Mononuclear cell (primary cell): ENCODE results near the gene C5orf52. TPM values are rescaled to one million over a fixed set of nuclear protein-coding genes. Genes with fewer than 3 reads are reported as not detected.
A peak's percentile ranks its signal among the peaks of the same experiment; 100 is the strongest.
"Not testable (repeated sequence)": the region's sequence is repeated elsewhere in the genome, so short reads cannot be mapped to it uniquely, and the experiment has no call there.

ENCODE experiments used
- H3K27me3 ChIP-seq: 2 replicates; pipeline ENCODE4 v1.6.0; 2011; ENCODE audit warnings: low read length, control low read depth; ENCODE audit not compliant: insufficient read depth
- H3K4me1 ChIP-seq: 2 replicates; pipeline ENCODE4 v1.5.1; 2011; ENCODE audit warnings: mild to moderate bottlenecking, low read length, control low read depth; ENCODE audit not compliant: insufficient read depth
- H3K4me3 ChIP-seq: 2 replicates; pipeline ENCODE4 v1.5.1; 2011; ENCODE audit warnings: mild to moderate bottlenecking, low read length, moderate library complexity
- H3K9me3 ChIP-seq: 2 replicates; pipeline ENCODE4 v1.5.1; 2011; ENCODE audit warnings: low read depth, mild to moderate bottlenecking, control low read depth, low read length
- total RNA-seq: library from RNA; depleted of rRNA; stranded (reverse); fragments of >200 nt; gene quantifications from one replicate; pipeline ENCODE4 v1.2.3, GENCODE V29; 2012

The C5orf52 gene
- total RNA-seq, 1 donor, result not detected

DNA sequence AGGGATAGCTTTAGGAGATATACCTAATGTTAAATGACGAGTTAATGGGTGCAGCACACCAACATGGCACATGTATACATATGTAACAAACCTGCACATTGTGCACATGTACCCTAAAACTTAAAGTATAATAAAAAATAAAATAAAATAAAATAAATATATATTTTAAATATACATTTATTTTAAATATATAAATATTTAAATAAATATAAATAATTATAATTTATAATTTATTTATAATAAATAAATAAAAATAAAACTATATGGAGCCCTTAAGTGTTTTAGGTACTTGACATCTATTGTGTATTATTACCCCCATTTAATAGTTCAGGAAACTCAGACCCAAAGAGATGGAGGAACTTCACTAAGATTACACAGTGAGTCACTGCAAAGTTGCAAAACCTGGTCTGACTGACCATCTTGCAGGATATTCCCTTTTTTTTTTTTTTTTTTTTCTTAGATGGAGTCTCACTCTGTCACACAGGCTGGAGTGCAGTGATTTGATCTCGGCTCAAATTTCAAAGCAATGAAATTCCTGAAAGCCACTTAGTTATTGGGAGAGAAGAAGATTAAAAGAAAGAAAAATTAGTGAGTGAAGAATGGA lies 5.8 kb upstream of the C5orf52 start:
- H3K27me3 ChIP-seq, result peaks cover 4% of the 10 kb centered on the region
- H3K4me3 ChIP-seq, result no peak overlapping the region
- H3K4me1 ChIP-seq, result peaks cover 10% of the 10 kb centered on the region
- peaks cover 9% of the 10 kb centered on the region for H3K9me3 ChIP-seq

DNA sequence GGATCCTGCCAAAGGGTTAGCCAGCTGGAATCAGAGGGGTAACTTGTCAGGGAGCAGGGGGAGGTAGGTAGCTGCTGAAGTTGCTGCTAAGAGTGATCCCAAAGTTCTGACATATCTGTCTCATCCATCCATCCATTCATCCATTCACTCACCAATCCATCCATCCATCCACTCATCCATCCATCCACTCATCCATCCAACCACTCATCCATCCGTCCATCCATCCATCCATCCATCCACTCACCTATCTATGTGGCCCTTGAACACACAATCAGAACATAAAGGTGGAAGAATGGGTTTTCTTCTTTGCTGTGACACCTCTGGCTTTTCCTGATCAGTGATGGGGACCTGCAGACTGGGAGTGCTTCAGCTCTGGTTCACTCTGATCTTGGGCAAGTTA lies 3.0 kb upstream of the C5orf52 start:
- peaks cover 24% of the 10 kb centered on the region for H3K27me3 ChIP-seq
- peaks cover 23% of the 10 kb centered on the region for H3K4me1 ChIP-seq
- H3K9me3 ChIP-seq, result no peaks in the 10 kb centered on the region
- no peak overlapping the region for H3K4me3 ChIP-seq

DNA sequence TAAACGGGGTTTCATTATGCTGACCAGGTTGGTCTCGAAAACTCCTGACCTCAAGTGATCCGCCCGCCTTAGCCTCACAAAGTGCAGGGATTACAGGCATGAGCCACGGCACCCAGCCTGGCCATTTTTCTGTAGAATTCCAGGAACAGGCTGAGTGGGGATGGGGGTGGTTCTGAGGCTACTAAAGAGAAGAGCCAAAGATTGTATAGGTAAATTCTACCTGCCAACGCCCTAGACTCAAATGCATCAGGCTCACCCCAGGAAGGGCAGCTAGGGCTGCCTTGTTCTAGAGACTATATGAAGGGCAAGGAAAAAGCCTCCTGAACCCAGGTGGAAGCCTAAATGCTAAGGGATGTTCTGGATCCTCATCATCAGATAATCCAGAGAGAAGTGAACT lies 1.6 kb upstream of the C5orf52 start:
- Histone ChIP-seq H3K27me3 (peaks cover 24% of the 10 kb centered on the region), H3K4me3 (no peak overlapping the region), H3K9me3 (no peaks in the 10 kb centered on the region), H3K4me1 (peaks cover 23% of the 10 kb centered on the region)

DNA sequence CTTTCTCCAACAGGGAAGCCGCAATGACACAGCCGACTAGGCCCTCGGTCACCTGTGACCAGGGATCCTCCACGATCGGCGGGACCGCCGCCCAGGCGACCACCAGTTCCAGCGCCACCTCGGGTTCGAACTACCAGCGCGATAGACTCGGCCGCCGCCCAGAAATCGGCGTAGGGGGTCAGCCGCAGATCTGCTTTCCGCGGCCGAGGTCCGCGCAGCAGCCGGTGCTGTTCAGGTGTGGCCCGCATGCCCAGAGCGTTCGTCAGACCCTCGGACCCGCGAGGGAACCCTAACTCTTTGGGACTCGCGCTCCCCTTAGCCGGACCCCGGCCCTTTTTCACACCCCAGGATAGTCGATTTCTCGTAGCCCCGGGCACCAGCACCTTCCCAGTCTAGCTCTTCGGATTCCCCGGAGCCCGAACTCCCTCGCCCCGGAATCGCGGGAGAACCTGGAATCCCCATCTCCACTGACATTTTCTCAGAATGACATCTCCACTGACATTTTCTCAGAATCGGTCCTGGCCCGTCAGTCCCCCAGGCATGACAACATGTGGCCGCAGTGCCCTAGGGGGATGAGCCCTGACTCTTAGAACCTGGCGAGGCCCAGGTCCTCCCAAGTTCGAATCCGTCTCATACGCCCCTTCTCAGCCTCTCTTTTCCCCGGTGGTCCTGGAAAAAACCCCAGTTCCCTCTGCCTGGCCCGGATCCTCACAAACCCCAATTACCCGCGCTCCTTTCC lies 428 bp downstream of the C5orf52 start:
- H3K27me3 ChIP-seq, result peaks cover 24% of the 10 kb centered on the region
- H3K9me3 ChIP-seq, result no peaks in the 10 kb centered on the region
- peaks cover 17% of the 10 kb centered on the region for H3K4me1 ChIP-seq
- H3K4me3 ChIP-seq, result peak overlapping the region; percentile 42

DNA sequence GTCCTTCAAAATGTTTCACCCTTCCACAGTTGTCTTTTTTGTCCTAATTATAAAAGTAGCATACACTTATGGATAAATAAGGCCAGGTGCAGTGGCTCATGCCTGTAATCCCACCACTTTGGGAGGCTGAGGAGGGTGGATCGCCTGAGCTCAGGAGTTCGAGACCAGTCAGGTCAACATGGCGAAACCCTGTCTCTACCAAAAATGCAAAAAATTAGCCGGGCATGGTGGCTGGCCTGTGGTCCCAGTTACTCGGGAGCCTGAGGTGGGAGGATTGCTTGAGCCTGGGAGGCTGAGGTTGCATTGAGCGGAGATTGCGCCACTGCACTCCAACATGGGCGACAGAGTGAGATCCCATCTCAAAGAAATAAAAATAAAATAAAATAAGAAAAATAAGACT lies 1.6 kb downstream of the C5orf52 start:
- Histone ChIP-seq H3K9me3 (no peaks in the 10 kb centered on the region), H3K27me3 (peaks cover 24% of the 10 kb centered on the region), H3K4me1 (peaks cover 17% of the 10 kb centered on the region), H3K4me3 (no peak overlapping the region)

DNA sequence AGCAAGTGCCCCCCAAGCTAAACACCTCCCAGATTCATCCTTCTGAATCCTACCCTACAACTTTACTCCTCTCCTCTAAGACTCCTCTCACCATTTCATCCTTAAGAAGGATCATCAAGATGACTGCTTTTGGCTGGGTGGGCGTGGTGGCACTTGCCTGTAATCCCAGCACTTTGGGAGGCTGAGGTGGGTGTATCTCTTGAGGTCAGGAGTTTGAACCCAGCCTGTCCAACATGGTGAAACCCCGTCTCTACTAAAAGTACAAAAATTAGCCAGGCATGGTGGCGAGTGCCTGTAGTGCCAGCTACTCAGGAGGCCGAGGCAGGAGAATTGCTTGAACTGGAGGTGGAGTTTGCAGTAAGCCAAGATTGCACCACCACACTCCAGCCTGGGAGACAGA lies 3.0 kb downstream of the C5orf52 start:
- not testable (repeated sequence) for H3K4me3 ChIP-seq, H3K9me3 ChIP-seq
- Histone ChIP-seq H3K4me1 (peaks cover 17% of the 10 kb centered on the region), H3K27me3 (peaks cover 24% of the 10 kb centered on the region)

DNA sequence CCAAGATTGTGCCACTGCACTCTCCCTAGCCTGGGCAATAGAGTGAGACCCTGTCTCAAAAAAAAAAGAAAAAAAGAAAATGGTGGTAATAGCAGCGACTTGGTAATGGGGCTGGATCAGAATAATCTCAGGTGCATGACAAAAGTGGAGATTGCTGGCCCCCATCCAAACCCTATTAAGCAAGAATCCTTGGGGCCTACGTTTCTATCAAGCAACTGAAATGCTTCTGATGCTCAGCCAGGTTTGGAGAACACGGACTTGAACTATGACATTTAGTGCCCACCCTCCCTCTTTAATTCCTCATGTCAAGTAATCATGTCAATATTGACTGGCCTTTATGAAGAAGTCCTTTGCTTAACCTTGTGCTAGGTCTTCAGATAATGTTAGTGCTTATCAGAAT lies 6.6 kb downstream of the C5orf52 start:
- H3K4me1 ChIP-seq, result no peaks in the 10 kb centered on the region
- no peak overlapping the region for H3K4me3 ChIP-seq
- H3K27me3 ChIP-seq, result no peaks in the 10 kb centered on the region
- H3K9me3 ChIP-seq, result no peaks in the 10 kb centered on the region

DNA sequence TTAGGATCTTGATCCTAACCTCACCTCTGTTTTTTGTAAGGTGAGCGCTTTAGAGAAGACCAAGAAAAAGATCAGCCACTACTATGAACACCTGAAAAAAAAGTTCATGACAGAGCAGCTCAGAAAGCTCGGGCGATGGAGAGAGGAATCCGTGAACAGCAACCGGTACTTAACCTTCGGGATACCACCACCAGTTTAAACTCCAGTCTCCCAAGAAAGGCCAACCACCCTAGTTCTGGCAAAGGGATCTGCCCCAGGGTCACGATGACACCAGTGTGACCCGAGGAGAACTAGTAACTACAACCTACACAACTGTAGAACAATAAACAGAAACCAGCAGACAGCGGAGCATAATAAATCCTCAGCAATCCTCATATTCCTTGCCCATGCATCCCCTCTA lies 8.5 kb downstream of the C5orf52 start:
- no peaks in the 10 kb centered on the region for H3K9me3 ChIP-seq
- H3K4me1 ChIP-seq, result no peaks in the 10 kb centered on the region

DNA sequence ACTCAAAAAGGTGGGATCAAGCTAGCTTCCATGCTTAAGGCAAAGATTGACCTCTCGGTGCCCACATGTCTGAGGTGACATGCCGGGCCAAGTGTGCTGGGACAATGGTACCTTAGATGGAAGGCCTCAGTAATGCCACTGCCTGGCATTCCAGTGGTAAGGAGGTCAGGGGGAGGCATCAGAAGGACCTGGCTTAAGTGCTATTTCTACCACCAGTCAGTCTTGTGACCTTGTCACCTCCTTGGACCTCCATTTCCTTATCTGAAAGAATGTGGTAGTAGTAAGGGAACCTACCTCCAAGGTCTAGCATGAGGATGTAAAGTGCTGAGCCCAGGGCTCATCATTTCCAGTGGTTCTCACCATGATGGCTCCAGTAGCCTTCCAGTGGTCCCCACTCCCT lies 8.9 kb downstream of the C5orf52 start:
- no peaks in the 10 kb centered on the region for H3K4me1 ChIP-seq
- no peaks in the 10 kb centered on the region for H3K9me3 ChIP-seq
- H3K27me3 ChIP-seq, result no peaks in the 10 kb centered on the region
- no peak overlapping the region for H3K4me3 ChIP-seq

More for the DNA sequence above, 8.5 kb downstream of the C5orf52 start:
- no peak overlapping the region for H3K4me3 ChIP-seq
- no peaks in the 10 kb centered on the region for H3K27me3 ChIP-seq

DNA sequence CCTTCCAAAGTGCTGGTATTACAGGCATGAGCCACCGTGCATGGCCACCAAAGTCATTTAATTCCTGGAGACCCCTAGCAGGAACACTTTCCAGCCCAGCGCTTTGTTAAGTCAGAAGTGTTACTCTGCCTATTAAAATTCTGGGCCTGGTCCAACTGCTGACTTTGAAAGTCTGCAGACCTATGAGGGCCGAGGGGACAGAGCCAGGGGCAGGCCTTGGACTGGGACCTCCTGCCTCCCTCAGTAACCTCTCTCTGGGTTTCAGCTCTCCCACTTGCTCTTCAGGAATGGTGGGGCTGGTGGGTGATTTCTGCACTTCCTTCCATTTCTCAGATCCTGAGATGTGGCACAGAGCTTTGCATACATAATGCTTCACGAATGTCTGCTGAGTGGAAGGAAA lies 9.7 kb downstream of the C5orf52 start:
- Histone ChIP-seq H3K9me3 (no peaks in the 10 kb centered on the region), H3K4me3 (no peak overlapping the region), H3K27me3 (no peaks in the 10 kb centered on the region), H3K4me1 (no peaks in the 10 kb centered on the region)

DNA sequence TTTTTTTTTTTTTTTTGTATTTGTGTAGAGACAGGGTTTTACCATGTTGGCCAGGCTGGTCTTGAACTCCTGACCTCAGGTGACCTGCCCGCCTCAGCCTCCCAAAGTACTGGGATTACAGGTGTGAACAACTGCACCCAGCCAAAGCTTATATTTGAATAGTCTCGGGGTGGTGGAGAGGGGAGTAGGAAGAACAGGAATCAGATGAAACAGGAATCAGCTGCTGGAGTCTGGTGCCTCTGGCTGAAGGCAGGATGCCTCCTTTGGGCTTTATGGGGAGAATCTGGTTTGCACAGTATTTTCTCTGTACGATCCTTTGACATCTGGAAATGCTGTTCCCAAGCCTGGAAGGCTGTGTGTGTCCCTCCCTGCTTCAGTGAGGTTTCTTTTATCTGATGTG lies 10.9 kb downstream of the C5orf52 start:
- no peak overlapping the region for H3K4me3 ChIP-seq
- no peaks in the 10 kb centered on the region for H3K9me3 ChIP-seq
- no peaks in the 10 kb centered on the region for H3K27me3 ChIP-seq
- no peaks in the 10 kb centered on the region for H3K4me1 ChIP-seq

DNA sequence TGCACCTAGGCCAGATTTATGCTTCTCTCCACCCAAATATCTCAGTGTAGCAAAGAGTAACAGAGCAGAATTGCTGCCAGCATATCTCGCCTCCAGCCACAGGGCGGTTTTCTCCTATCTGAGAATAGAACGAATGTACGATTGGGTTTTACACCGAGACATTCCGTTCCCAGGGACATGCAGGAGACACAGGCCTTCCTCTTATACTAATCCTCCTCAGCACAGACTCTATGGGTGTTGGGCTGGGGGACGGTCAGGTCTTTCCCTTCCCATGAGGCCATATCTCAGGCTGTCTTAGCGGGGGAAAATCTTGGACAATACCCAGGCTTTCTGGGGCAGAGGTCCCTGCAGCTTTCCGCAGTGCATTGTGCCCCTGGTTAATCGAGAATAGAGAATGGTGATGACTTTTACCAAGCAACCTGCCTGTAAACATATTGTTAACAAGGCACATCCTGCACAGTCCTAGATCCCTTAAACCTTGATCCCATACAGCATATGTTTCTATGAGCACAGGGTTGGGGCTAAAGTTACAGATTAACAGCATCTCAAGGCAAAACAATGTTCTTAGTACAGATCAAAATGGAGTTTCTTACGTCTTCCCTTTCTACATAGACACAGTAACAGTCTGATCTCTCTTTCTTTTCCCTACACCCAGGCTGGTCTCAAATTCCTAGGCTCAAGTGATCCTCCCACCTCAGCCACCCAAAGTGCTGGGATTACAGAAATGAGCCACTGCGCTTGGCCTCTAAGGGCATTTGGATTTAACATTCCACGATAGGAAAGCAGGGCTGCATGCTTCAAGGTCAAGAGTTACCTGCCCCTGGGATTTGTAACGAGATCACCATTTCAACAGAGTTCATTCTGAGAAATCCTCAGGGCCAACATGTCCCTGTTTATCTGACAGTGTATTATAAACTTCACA lies 15.2 kb downstream of the C5orf52 start:
- not testable (repeated sequence) for H3K4me1 ChIP-seq, H3K9me3 ChIP-seq, H3K27me3 ChIP-seq, H3K4me3 ChIP-seq

DNA sequence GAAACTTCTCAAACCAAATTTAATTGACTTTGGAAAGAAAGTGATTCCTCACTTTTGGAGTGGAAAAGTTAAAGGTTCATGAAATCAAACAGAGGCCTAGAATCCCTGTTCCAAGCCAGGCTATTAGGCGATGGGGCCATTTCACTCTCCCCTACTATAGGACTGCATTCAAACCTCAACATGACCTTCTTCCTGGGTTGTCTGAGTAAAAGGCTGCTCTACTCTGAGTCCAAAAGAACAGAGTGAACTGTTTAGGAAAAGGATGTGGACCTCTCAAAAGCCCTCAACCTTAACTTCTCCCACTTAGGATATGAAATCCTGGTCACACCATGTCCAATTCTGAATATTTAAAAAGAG lies 15.8 kb downstream of the C5orf52 start:
- no peaks in the 10 kb centered on the region for H3K9me3 ChIP-seq
- H3K27me3 ChIP-seq, result no peaks in the 10 kb centered on the region
- no peak overlapping the region for H3K4me3 ChIP-seq
- H3K4me1 ChIP-seq, result no peaks in the 10 kb centered on the region

DNA sequence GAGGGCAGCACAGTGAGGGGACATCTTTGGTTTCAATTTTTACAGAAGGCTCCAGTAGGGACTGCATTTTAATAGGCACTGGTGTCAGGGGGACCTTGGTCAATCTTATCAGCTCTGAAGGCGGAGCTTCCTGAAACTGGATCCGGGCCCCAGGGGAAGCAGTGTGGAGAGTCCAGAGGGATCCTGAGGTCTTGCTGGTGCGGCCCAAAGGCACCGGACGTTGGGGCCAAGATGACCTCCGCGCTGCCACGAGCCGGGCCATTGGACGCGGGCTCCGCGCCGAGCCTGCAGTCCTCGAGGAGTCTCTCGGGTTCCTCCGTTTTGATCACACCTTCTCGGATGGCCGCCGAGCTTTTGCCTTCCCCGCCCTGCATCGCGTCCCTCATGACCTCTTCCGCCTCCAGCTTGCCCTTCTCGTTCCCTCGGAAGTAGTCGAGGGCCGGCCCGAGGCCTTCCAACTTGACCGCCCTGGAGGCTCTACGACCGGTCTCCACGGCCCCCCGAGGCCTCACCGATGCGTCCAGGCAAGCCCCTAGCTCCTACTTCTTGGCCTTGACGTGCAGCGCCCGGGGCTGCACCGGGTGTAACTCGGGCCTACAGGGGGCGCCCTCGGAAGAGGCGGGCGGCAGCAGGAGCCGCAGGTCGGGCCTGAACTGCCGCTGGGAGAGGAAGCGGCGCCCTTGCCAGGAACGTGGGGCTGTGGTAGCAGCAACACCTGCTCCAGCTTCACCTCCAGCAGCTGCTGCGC lies 18.8 kb downstream of the C5orf52 start:
- H3K4me3 ChIP-seq, result no peak overlapping the region
- H3K27me3 ChIP-seq, result no peaks in the 10 kb centered on the region
- H3K4me1 ChIP-seq, result no peaks in the 10 kb centered on the region
- H3K9me3 ChIP-seq, result no peaks in the 10 kb centered on the region
